D721Med (cell line): ENCODE measurements around the gene TMEM258.
A peak's percentile ranks its signal among the peaks of the same experiment; 100 is the strongest.

Experiments used
- DNase-seq: peaks from one replicate; pipeline ENCODE4 v3.0.0; 2011; ENCODE audit warnings: low spot score; ENCODE audit not compliant: insufficient read length
- FAIRE-seq: peaks from 2 replicates; lab custom pipeline; 2011; peaks lifted over from hg19 to GRCh38; lab: Jason Lieb, UNC
- TF ChIP-seq, protein P1 (sequence below): IDR thresholded peaks from 2 replicates; pipeline ENCODE4 v1.5.1; 2012; ENCODE audit warnings: mild to moderate bottlenecking, control low read depth; ENCODE audit not compliant: insufficient read depth; ENCODE audit errors: missing control alignments

TMEM258 gene

DNA sequence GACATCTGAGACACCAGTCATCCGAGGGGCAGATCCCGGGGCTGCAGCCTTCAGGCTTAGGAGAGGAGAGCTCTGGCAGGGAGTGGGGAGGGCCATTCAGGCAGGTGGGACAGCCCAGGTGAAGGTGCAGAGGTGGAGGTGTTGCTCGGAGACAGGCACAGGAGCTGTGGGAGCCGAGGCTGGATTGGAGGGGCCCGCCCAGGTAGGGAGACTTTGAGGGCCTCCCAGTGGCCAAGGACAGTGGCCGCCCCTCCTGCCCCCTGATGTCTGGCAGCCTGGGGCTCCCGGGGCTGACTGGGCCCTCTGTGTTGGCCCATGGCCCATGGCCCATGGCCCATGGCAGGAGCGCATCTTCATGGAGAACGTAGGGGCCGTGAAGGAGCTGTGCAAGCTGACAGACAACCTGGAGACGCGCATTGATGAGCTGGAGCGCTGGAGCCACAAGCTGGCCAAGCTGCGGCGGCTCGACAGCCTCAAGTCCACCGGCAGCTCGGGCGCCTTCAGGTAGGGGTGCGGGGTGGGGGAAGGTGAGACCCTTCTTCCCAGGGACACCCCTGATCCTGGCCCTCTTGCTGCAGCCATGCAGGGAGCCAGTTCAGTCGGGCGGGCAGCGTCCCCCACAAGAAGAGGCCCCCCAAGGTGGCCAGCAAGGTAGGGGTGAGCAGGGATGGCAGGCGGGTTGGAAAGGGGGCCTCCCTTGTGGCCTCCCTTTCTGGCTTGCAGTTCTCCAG is 13.3 kb downstream of the TMEM258 start:
- TF ChIP-seq, protein P1, sequence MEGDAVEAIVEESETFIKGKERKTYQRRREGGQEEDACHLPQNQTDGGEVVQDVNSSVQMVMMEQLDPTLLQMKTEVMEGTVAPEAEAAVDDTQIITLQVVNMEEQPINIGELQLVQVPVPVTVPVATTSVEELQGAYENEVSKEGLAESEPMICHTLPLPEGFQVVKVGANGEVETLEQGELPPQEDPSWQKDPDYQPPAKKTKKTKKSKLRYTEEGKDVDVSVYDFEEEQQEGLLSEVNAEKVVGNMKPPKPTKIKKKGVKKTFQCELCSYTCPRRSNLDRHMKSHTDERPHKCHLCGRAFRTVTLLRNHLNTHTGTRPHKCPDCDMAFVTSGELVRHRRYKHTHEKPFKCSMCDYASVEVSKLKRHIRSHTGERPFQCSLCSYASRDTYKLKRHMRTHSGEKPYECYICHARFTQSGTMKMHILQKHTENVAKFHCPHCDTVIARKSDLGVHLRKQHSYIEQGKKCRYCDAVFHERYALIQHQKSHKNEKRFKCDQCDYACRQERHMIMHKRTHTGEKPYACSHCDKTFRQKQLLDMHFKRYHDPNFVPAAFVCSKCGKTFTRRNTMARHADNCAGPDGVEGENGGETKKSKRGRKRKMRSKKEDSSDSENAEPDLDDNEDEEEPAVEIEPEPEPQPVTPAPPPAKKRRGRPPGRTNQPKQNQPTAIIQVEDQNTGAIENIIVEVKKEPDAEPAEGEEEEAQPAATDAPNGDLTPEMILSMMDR, result no peak
- no peak for DNase-seq
- no peak for FAIRE-seq

DNA sequence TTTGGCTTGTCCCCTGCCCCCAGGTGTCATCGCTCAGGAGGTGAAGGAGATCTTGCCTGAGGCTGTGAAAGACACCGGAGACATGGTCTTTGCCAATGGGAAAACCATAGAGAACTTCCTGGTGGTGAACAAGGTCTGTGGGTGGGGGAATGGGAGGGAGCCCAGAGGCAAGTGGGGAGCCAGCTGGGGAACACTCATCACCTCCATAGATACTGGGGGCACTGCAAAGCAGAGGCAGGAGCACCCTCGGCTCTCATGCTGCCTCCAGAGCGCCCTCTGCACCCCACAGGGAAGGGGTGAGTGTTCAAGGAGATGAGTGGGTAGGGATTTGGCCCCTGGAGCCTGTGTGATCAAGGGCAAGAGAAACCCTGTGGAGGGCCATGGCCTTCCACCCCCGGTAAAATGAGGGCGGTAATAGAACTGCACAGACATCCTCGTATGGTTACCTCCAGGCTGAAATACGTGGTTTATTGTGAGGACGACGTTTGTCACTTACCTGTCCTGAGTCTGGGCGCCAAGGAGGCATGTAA is 14.0 kb downstream of the TMEM258 start:
- TF ChIP-seq, protein P1, result no peak
- FAIRE-seq (no peak), DNase-seq (no peak)

DNA sequence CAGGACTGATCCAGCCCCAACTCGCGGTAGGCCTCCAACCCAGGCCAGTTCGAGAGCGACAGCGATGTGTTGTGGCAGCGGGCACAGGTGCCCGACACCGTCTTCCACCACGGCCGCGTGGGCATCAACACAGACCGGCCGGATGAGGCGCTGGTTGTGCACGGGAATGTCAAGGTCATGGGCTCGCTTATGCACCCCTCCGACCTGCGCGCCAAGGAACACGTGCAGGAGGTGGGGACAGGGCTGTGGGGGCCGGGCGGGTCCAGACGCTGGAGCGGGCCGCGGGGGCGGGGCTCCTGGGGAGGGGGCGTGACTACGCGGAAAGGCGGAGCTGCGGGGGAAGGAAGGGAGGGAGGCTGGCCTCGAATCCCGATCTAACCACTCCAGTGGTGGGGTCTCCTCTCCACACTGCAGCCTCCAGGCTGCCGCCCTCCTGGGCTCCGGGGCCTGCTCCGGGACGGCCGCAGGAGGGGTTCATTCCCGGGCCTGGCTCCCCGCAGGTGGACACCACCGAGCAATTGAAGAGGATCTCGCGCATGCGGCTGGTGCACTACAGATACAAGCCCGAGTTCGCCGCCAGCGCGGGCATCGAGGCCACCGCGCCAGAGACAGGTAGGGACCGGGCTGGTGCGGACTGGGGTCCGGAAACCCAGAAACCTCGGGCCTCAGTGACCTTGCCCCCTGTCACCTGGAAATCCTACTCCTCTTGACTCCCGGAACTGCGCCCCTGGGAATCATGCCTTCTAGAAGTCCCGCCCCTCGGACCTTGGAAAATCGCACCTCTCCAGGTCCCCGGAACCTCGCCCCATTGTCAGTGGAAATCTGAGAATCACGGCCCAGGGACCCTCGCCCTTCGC is 14.9 kb downstream of the TMEM258 start:
- TF ChIP-seq, protein P1, result no peak
- DNase-seq (no peak), FAIRE-seq (no peak)

DNA sequence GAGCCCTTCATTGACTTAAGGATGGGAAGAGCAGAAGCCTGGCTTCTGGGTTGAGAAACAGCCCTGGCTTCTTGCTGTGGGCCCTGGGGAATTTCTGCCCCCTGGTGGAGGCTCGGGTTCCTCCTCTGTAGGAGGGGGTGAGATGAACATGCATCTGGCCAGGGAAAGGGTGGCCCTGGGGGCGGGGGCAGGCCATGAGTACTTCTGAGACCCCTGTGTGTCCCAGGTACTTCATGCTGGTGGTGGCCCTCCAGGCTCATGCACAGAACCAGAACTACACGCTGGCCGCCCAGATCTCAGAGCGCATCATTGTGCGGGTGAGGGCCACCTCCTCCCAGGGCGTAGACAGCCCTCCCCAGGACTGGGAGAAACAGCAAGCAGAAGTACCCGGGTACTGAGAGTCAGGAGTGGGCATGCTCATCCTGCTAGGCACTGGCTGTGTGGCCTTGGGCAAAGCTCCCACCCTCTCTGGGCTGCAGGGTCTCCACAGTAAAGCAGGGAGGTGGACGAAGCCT is 15.8 kb downstream of the TMEM258 start:
- TF ChIP-seq, protein P1, result peak; percentile 64
- no peak for FAIRE-seq
- DNase-seq, result peak; percentile 95

DNA sequence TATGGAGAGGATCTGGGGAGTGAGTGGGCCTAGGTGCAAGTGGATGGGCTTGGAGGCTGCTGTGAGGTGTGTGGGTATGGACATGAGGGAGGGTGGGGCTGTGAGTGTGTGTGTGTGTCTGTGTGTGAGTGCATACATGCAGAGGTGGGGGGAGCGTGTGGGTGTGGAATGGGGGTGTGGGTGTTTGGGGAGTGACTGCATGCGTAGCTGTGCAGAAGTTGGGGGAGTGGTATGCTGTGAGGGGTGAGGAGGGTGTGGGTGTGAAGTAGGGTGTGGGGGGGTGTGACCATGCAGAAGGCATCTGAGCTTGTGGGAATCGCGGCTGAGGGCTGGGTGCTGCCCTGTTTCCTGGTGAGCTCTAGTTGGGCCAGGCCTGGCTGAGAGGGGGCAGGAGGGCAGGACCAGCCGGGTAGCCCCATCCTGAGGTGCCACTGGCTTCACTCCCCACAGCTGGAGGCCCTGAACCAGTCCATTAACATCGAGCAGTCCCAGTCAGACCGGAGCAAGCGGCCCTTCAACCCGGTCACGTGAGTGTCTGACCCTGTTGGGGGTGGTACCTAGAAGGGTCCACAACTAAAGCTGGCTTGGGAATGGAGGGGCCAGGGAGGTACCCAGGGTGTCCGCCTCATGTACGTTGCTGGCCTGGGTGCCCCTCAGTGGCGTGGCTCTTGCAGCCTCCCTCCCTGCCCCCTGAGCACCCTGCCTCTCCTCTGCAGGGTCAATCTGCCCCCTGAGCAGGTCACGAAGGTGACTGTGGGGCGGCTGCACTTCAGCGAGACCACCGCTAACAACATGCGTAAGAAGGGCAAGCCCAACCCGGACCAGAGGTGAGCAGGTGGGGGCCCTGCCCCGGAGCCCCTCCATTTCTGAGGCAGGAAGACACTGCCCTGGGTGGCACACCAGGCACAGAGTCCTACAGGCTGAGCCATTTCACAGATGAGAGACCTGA is 16.5 kb downstream of the TMEM258 start:
- DNase-seq, result no peak
- FAIRE-seq, result no peak
- TF ChIP-seq, protein P1, result no peak

DNA sequence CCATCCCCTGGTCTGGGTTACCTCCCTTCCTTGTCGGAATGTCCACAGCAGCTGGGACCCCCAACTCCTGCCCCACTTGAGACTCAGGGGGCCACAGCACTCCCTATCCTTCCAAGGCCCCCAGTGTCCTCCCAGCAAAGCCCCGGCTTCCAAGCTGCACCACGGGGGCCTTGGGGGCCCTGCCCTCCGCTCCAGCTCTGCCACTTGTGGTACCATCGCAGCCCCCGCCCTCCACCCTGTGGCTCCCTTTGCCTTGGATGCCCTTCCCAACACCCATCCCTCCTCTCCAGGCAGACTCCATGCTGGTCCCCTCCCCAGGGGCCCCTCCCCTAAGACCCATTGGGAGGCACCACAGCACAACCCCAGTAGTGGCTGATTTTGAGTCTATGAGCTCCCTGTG is 17.3 kb downstream of the TMEM258 start:
- TF ChIP-seq, protein P1, result no peak
- DNase-seq (no peak), FAIRE-seq (no peak)
